GM10266 (cell line): ENCODE measurements around the gene ABHD2.

Source experiments
- DNase-seq: peaks from one replicate; pipeline ENCODE4 v3.0.0; 2012; ENCODE audit errors: extremely low spot score
- CTCF ChIP-seq: IDR thresholded peaks from 2 replicates; pipeline ENCODE4 v1.5.1; 2012; ENCODE audit warnings: mild to moderate bottlenecking, low read depth; ENCODE audit not compliant: control insufficient read depth, insufficient read depth; ENCODE audit errors: missing control alignments

ABHD2 gene

GRCh38 chr15:89095073-89095472, 6.8 kb downstream of the ABHD2 start:
- no peak for TF ChIP-seq CTCF
- DNase-seq, result no peak

GRCh38 chr15:89095556-89095955, 7.3 kb downstream of the ABHD2 start:
- DNase-seq, result no peak
- TF ChIP-seq CTCF, result no peak

GRCh38 chr15:89096664-89097063, 8.4 kb downstream of the ABHD2 start:
- no peak for TF ChIP-seq CTCF
- DNase-seq, result no peak

- TF ChIP-seq CTCF, result no peak
- no peak for DNase-seq
Observed at GRCh38 chr15:89097313-89097712, 9.1 kb downstream of the ABHD2 start.

DNA sequence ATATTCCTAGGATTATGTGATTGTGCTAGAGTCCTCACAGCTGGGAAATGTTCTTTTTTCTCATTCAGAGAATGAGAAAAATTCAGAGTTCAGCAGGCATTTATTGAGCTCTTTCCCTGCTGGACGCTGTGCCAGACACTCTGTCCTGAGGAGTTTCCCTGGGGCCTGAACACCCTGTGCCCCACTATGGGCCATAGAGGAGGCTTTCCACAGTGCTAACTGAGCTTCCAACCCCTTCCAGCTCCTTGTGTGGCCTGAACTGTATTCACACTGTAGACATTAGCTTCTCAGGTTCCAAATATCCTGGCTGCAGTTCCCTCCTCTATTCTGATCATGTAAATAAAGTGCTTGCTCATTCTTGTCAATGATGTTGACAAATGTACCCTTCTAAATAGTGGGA, 10.0 kb downstream of the ABHD2 start:
- no peak for DNase-seq
- TF ChIP-seq CTCF, result no peak

DNA sequence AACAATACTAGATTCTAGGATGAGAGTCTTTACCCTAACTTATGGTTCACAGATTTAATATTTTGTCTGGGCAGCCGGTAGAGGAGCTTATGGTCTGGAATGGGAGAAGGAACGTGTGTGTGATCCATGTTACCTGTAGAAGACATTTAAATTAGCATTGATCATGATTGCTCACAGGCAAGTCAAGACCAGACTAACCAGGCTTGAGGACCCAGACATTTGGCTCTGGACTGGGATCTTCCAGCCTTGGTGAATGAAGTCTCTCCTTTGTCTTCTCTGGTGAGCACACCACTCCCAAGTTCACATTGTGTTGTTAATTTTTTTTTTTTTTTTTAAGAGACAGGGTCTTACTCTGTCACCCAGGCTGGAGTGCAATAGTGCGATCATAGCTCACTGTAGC, 11.7 kb downstream of the ABHD2 start:
- no peak for TF ChIP-seq CTCF
- no peak for DNase-seq

GRCh38 chr15:89101302-89102193, 13.3 kb downstream of the ABHD2 start:
- DNase-seq, result no peak
- TF ChIP-seq CTCF, result no peak
